Uterus (tissue), 2 donors: ENCODE measurements around the gene ZSWIM8.

Experiments used
- CTCF ChIP-seq, 4 experiments: fragments of 200-600 bp in 2 of 4; fragments of 450-650 bp in 2 of 4; sonication (generic) in 2 of 4; IDR thresholded peaks; one replicate each; pipeline ENCODE4 v1.5.1; 2016 to 2019; ENCODE audit warnings: antibody characterized with exemption in 4 of 4, mild to moderate bottlenecking in 2 of 4, moderate library complexity in 1 of 4
- POLR2A ChIP-seq, 2 donors: fragments of 450-650 bp; IDR thresholded peaks; one replicate each; pipeline ENCODE4 v1.6.1; 2016; ENCODE audit warnings: antibody characterized with exemption in 2 of 2, mild to moderate bottlenecking in 1 of 2, moderate library complexity in 1 of 2

- TF ChIP-seq CTCF (IDR thresholded peaks at IDR 0.05) (peak; percentile 98 to 100 (median 98)), POLR2A (IDR thresholded peaks at IDR 0.05) (no peak)
Measured at GRCh38 chr10:73848821-73849489, 63.5 kb downstream of the ZSWIM8 start.
